GM23338 (cell line): ENCODE measurements around the gene C1QTNF1. TPM values are rescaled to one million over a fixed set of nuclear protein-coding genes. Genes with fewer than 3 reads are reported as not detected.

Experiments used
- ATAC-seq: fragments of 200-7000 bp; cut with Tn5 transposase; 3 replicates; pipeline ENCODE4 v1.9.1; 2020
- DNase-seq: peaks from one replicate; pipeline ENCODE4 v3.0.0-alpha.2; 2015; ENCODE audit warnings: low spot score
- H2AFZ ChIP-seq: fragments of 200-600 bp; sonication (generic); 2 replicates; pipeline ENCODE4 v1.8.0; 2016; ENCODE audit warnings: antibody characterized with exemption, mild to moderate bottlenecking, moderate library complexity
- H3F3A ChIP-seq: fragments of 200-600 bp; sonication (generic); replicated peaks from 2 replicates; pipeline ENCODE4 v1.8.0; 2017; ENCODE audit warnings: antibody characterized with exemption, mixed run types, low read depth
- H3K27ac ChIP-seq: fragments of 200-600 bp; sonication (generic); 2 replicates; pipeline ENCODE4 v1.6.1; 2016; ENCODE audit warnings: low read depth
- H3K27me3 ChIP-seq: fragments of 200-600 bp; sonication (generic); 2 replicates; pipeline ENCODE4 v1.8.0; 2016; ENCODE audit warnings: mild to moderate bottlenecking, mixed run types, moderate library complexity; ENCODE audit not compliant: insufficient read depth
- H3K36me3 ChIP-seq: fragments of 200-600 bp; sonication (generic); 2 replicates; pipeline ENCODE4 v1.8.0; 2016; ENCODE audit warnings: mild to moderate bottlenecking; ENCODE audit not compliant: insufficient read depth
- H3K4me1 ChIP-seq: fragments of 200-600 bp; sonication (generic); 2 replicates; pipeline ENCODE4 v1.8.0; 2016; ENCODE audit warnings: mild to moderate bottlenecking, moderate library complexity; ENCODE audit not compliant: insufficient read depth
- H3K4me2 ChIP-seq: fragments of 200-600 bp; sonication (generic); 2 replicates; pipeline ENCODE4 v1.7.1; 2017; ENCODE audit warnings: mixed run types
- H3K4me3 ChIP-seq: fragments of 200-600 bp; sonication (generic); 2 replicates; pipeline ENCODE4 v1.6.1; 2016; ENCODE audit warnings: mixed run types
- H3K79me2 ChIP-seq: fragments of 200-600 bp; sonication (generic); replicated peaks from 2 replicates; pipeline ENCODE4 v1.8.0; 2017; ENCODE audit warnings: mild to moderate bottlenecking; ENCODE audit not compliant: insufficient read depth
- H3K9me2 ChIP-seq: fragments of 200-600 bp; sonication (generic); 2 replicates; pipeline ENCODE4 v1.8.0; 2017; ENCODE audit not compliant: insufficient read depth
- H4K20me1 ChIP-seq: fragments of 200-600 bp; sonication (generic); replicated peaks from 2 replicates; pipeline ENCODE4 v1.8.0; 2017; ENCODE audit warnings: mild to moderate bottlenecking; ENCODE audit not compliant: insufficient read depth
- H3K27ac Mint-ChIP-seq: 2 replicates; pipeline ENCODE4 v1.8.0; 2020; ENCODE audit warnings: inconsistent platforms, mild to moderate bottlenecking, moderate library complexity, mixed read lengths
- H3K27me3 Mint-ChIP-seq: 3 replicates; pipeline ENCODE4 v1.8.0; 2022; ENCODE audit warnings: low read depth, mild to moderate bottlenecking, moderate library complexity, mixed read lengths, inconsistent platforms; ENCODE audit not compliant: insufficient read depth, poor library complexity
- H3K36me3 Mint-ChIP-seq: 3 replicates; pipeline ENCODE4 v1.8.0; 2021; ENCODE audit warnings: low read depth, mild to moderate bottlenecking, inconsistent platforms, moderate library complexity, mixed read lengths
- H3K4me1 Mint-ChIP-seq: 3 replicates; pipeline ENCODE4 v1.8.0; 2020; ENCODE audit warnings: mild to moderate bottlenecking, inconsistent platforms, mixed read lengths
- H3K4me3 Mint-ChIP-seq: 3 replicates; pipeline ENCODE4 v1.8.0; 2021; ENCODE audit warnings: moderate library complexity, mild to moderate bottlenecking, inconsistent platforms, mixed read lengths
- H3K9me3 Mint-ChIP-seq: 3 replicates; pipeline ENCODE4 v1.8.0; 2020; ENCODE audit warnings: moderate library complexity, mild to moderate bottlenecking, inconsistent platforms, mixed read lengths
- CREB1 ChIP-seq: fragments of 250-450 bp; sonication (Bioruptor Pico); IDR thresholded peaks from 2 replicates; pipeline ENCODE4 v1.5.0; 2020; ENCODE audit warnings: low read depth, mild to moderate bottlenecking, moderate library complexity
- CTCF ChIP-seq, 2 experiments: fragments of 200-600 bp in 1 of 2; sonication (generic) in 1 of 2; conservative IDR thresholded peaks; 2 replicates each; pipeline versions ENCODE4 v1.5.1 to v1.6.1; 2016 to 2017; ENCODE audit warnings: antibody characterized with exemption in 2 of 2, low read depth in 2 of 2, mild to moderate bottlenecking in 2 of 2, moderate library complexity in 1 of 2
- ETS1 ChIP-seq: IDR thresholded peaks from 2 replicates; pipeline ENCODE4 v1.6.1; 2016; ENCODE audit warnings: antibody characterized with exemption
- EZH2 ChIP-seq: fragments of 200-600 bp; sonication (generic); IDR thresholded peaks from one replicate; pipeline ENCODE4 v1.8.0; 2017; ENCODE audit warnings: antibody characterized with exemption, mild to moderate bottlenecking, low read depth; ENCODE audit not compliant: unreplicated experiment
- NANOG ChIP-seq: IDR thresholded peaks from 2 replicates; pipeline ENCODE4 v1.6.1; 2016; ENCODE audit warnings: antibody characterized with exemption, borderline replicate concordance
- POLR2AphosphoS5 ChIP-seq: IDR thresholded peaks from 2 replicates; pipeline ENCODE4 v1.6.1; 2016; ENCODE audit warnings: antibody characterized with exemption, low read depth
- REST ChIP-seq: IDR thresholded peaks from one replicate; pipeline ENCODE4 v1.6.1; 2018; ENCODE audit warnings: antibody characterized with exemption; ENCODE audit not compliant: unreplicated experiment
- STAT1 ChIP-seq: IDR thresholded peaks from one replicate; pipeline ENCODE4 v1.6.1; 2016; ENCODE audit warnings: antibody characterized with exemption; ENCODE audit not compliant: unreplicated experiment
- ZNF331 ChIP-seq: fragments of 250-450 bp; sonication (Bioruptor Pico); IDR thresholded peaks from 2 replicates; pipeline ENCODE4 v1.5.0; 2020; ENCODE audit warnings: low read depth, mild to moderate bottlenecking, moderate library complexity
- ZNF462 ChIP-seq: fragments of 250-450 bp; sonication (Bioruptor Pico); IDR thresholded peaks from 2 replicates; pipeline ENCODE4 v1.5.0; 2020; ENCODE audit warnings: mild to moderate bottlenecking, moderate library complexity
- polyA plus RNA-seq: library from polyadenylated mRNA; unstranded; fragments of >200 nt; fragmentation: Nextera tagmentation; extraction: Ambion mirVana; gene quantifications from 2 replicates; pipeline ENCODE4 v1.2.1, GENCODE V29; 2016
- total RNA-seq: library from RNA; depleted of rRNA; stranded (reverse); fragments of >200 nt; shearing (Covaris generic); gene quantifications from 2 replicates; pipeline ENCODE4 v1.2.3, GENCODE V29; 2014

The C1QTNF1 gene
- total and polyA plus RNA-seq, 2 experiments from 2014 or later = 1.1 to 1.9 TPM

- DNase-seq (no peak), ATAC-seq (no peak)
- TF ChIP-seq CTCF (conservative IDR thresholded peaks at IDR 0.05; ENCODE audit: low read depth in 2 of 2) (no peak), STAT1 (no peak), CREB1 (CRISPR knock-in tag) (no peak), ZNF331 (CRISPR knock-in tag) (no peak), POLR2AphosphoS5 (no peak), NANOG (no peak), REST (no peak)
- H3K27me3 ChIP-seq = no peaks in the 10 kb centered on the region
- H3K4me1 ChIP-seq = no peaks in the 10 kb centered on the region
- H3K36me3 Mint-ChIP-seq = no peaks in the 10 kb centered on the region
- no peaks in the 10 kb centered on the region for H3K9me3 Mint-ChIP-seq
- H3K79me2 ChIP-seq = no peaks in the 10 kb centered on the region
- H3F3A ChIP-seq = no peaks in the 10 kb centered on the region
- no peak overlapping the region for H3K27ac ChIP-seq
- H2AFZ ChIP-seq = no peak overlapping the region
- H3K4me2 ChIP-seq = no peak overlapping the region
- H3K36me3 ChIP-seq = no peaks in the 10 kb centered on the region
- H3K9me2 ChIP-seq = no peaks in the 10 kb centered on the region
- H3K4me3 ChIP-seq = no peak overlapping the region
- H4K20me1 ChIP-seq = no peaks in the 10 kb centered on the region
- peaks cover 5% of the 10 kb centered on the region for H3K4me1 Mint-ChIP-seq
- H3K4me3 Mint-ChIP-seq = no peak overlapping the region
- H3K27ac Mint-ChIP-seq = no peak overlapping the region
- H3K27me3 Mint-ChIP-seq = peaks cover 7% of the 10 kb centered on the region
These were observed 12.2 kb downstream of the C1QTNF1 start for GRCh38 chr17:79036181-79036580.

GRCh38 chr17:79036596-79036995 lies 12.6 kb downstream of the C1QTNF1 start:
- Histone ChIP-seq H3K36me3 (no peaks in the 10 kb centered on the region), H2AFZ (no peak overlapping the region), H3K27ac (no peak overlapping the region), H3F3A (no peaks in the 10 kb centered on the region), H3K27me3 (no peaks in the 10 kb centered on the region), H3K4me3 (no peak overlapping the region), H3K9me2 (no peaks in the 10 kb centered on the region), H4K20me1 (no peaks in the 10 kb centered on the region), H3K4me1 (no peaks in the 10 kb centered on the region), H3K79me2 (no peaks in the 10 kb centered on the region), H3K4me2 (no peak overlapping the region)
- Mint-ChIP-seq H3K27ac (no peak overlapping the region), H3K4me3 (no peak overlapping the region), H3K27me3 (peaks cover 7% of the 10 kb centered on the region), H3K9me3 (no peaks in the 10 kb centered on the region), H3K36me3 (no peaks in the 10 kb centered on the region), H3K4me1 (peaks cover 5% of the 10 kb centered on the region)
- ATAC-seq (no peak), DNase-seq (no peak)
- TF ChIP-seq EZH2 (no peak), NANOG (no peak), POLR2AphosphoS5 (no peak), ZNF462 (CRISPR knock-in tag) (no peak), ETS1 (no peak), ZNF331 (CRISPR knock-in tag) (no peak)
